ENCODE data around the gene TBCCD1.
A peak's percentile ranks its signal among the peaks of the same experiment; 100 is the strongest.

The TBCCD1 gene

DNA sequence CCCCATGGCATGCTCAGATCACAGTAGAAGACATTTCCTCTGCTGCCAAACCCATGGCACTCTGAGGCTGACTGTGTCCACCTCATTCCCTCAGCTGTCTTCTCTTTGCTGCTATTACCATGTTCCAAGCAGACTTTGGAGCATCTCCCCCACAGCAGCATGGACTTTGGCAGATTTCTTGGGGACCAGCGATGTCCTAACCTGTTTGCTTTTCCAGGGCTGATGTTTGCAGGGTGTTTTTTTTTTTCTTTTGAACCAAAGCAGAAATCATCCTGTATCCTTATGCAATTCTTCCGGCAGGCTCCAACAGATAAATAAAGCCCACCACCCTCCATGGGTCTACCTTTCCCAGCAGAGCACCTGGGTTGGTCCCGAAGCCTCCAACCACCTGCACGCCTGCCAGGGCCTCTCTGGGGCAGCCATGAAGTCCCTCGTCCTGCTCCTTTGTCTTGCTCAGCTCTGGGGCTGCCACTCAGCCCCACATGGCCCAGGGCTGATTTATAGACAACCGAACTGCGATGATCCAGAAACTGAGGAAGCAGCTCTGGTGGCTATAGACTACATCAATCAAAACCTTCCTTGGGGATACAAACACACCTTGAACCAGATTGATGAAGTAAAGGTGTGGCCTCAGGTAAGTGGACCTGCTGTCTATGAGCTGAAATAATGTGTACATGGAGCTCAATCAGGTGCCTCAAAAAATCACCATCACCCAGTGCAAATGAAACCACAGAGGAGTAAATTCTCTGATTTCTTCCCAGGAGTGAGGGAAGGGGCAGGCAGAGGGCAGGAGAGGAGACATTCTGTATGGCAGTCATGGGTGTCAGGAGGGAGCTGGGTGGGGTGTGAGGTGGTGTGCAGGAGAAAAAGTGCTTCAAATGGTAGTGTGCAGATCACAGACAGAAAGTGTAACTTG is 45.8 kb upstream of the TBCCD1 start, which contains the start of gene AHSG:
Gene AHSG, plus strand, starts transcription at position 340 of the 916 bp plus-strand sequence. Its CDS starts 82 bp downstream, at position 422.
- in situ Hi-C loops (cut with MboI; ENCODE audit: low pct_unique_long_range_greater_than_20kb, low sequenced_read_pairs, unreplicated experiment), result loop anchor here (10.0 kb wide), 1 partner anchor 202 kb away; no protein-coding TSS in a partner anchor
- no peak for DNase-seq (ENCODE audit: low spot score)
- TF ChIP-seq, protein P1, sequence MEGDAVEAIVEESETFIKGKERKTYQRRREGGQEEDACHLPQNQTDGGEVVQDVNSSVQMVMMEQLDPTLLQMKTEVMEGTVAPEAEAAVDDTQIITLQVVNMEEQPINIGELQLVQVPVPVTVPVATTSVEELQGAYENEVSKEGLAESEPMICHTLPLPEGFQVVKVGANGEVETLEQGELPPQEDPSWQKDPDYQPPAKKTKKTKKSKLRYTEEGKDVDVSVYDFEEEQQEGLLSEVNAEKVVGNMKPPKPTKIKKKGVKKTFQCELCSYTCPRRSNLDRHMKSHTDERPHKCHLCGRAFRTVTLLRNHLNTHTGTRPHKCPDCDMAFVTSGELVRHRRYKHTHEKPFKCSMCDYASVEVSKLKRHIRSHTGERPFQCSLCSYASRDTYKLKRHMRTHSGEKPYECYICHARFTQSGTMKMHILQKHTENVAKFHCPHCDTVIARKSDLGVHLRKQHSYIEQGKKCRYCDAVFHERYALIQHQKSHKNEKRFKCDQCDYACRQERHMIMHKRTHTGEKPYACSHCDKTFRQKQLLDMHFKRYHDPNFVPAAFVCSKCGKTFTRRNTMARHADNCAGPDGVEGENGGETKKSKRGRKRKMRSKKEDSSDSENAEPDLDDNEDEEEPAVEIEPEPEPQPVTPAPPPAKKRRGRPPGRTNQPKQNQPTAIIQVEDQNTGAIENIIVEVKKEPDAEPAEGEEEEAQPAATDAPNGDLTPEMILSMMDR (IDR thresholded peaks at IDR 0.05; ENCODE audit: extremely low read depth, insufficient read depth, missing control alignments), result no peak

DNA sequence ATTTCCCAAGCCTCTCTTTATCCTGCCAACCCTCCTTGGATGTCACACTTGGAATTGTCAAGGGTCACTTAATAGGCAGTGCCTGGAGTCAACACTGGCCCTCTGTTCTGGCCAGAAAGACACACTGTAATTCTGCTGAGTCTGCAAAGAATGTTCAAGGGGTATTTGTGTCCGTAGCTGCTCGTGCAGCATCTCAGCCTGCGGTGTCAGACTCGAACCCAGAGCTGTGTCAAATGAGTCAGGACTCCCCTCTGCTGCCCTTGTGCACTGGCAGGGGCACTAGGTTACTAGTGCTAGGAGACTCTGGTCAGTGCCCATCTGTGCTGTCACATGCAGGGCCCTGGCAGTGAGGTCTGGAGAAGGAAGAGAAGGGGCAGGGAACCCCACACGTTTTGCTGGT is 44.9 kb upstream of the TBCCD1 start:
- no peak for DNase-seq (ENCODE audit: low spot score)
- in situ Hi-C loops (cut with MboI; ENCODE audit: low pct_unique_long_range_greater_than_20kb, low sequenced_read_pairs, unreplicated experiment), result loop anchor here (10.0 kb wide), 1 partner anchor 203 kb away; no protein-coding TSS in a partner anchor
- TF ChIP-seq, protein P1 (IDR thresholded peaks at IDR 0.05; ENCODE audit: extremely low read depth, insufficient read depth, missing control alignments), result no peak

DNA sequence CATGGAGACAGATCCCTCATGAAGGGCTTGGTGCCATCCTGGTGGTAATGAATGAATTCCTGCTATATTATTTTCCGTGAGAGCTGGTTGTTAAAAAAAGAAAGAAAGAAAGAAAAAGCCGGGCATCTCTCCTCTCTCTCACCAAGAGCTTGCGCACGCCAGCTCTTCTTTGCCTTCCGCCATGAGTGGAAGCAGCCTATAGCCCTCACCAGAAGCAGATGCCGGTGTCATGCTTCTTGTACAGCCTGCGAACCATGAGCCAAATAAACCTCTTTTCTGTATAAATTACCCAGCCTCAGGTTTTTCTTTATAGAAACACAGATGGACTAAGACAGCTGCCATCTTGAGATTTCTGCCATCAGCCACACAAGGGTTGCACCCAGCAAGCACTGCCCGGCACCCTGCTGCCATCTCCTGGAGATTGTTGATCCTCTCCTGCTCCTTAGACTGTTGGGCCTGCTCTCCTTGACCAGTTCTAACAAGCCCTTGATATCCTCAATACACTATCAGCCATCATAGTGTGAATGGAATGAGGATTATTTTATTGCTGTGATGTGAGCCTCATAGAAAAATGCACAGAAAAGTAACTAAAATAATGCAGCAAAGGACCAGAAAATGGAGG is 42.2 kb upstream of the TBCCD1 start:
- in situ Hi-C loops (cut with MboI; ENCODE audit: low pct_unique_long_range_greater_than_20kb, low sequenced_read_pairs, unreplicated experiment), result no loop called here
- TF ChIP-seq, protein P1 (IDR thresholded peaks at IDR 0.05; ENCODE audit: extremely low read depth, insufficient read depth, missing control alignments), result peak; percentile 41
- DNase-seq (ENCODE audit: low spot score), result peak; percentile 29

DNA sequence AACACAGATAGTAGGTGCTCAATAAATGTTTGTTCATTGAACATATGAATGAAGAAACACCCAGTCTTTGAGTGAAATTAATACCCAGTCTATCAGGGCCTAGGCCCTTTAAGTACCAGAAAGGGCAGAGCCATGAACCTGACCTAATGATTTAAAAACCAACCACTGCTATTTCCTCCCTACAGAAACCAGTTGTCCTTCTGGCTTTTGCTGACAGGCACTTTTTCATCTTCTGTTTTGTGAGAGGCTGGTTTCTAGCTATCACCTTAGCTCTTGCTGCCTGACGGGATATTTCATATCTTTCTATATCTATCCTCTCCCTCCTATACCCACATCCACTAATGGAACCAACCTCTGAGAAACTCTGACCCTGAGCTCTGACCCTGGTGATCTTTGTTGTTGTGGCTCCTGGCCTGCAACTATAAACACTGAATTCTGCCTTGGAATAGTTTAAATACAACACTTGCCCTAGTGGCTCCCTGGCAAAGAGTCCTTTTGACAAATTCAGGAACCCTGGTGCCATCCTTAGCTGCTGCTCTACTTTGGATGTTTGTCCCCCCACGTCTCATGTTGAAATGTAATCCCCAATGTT is 41.6 kb upstream of the TBCCD1 start:
- TF ChIP-seq, protein P1 (IDR thresholded peaks at IDR 0.05; ENCODE audit: extremely low read depth, insufficient read depth, missing control alignments), result no peak
- in situ Hi-C loops (cut with MboI; ENCODE audit: low pct_unique_long_range_greater_than_20kb, low sequenced_read_pairs, unreplicated experiment), result no loop called here
- DNase-seq (ENCODE audit: low spot score), result no peak

DNA sequence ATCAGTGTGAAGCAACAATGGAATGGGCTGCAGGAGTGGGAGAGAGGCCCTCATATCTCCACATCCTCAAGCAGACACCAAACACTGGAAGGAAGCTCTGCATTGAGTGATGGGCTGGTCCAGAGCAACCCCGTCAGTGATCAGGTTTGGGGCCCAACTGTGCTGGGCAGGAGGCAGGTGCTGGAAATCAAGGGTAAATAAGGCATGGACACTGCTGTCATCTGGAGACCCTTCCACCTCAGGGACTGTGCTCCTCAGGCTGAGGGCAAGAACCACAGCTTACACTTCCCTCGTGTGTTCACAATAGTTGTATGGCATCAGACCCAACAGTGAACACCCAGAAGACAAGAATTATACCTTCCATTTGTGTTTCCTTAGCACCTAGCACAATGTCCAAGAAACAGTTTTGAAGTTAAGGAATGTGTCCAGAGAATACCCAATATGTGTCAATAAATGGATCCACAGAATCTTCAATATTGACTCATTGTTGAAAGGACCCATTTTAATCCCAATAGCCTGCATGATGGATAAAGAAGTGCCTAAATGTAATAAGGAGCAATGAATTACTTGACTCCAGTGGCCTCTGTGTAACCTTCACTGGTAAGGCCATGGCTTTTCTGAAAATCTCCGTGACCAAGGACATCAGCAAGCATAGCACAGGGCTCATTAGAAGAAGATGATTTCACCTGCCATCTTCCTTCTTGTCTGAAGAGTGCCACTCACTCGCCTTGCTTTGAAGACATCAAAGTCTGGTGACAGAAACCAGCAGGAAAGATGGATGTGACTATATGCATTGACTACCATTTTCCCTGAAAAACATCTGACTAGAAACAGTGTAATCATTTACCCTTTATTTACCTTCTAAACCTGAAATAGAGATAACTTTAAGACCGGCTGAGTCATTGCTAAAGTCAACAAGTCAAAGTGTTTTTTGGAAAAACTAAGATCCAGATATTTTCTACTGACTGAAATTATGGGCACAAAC is 38.7 kb upstream of the TBCCD1 start:
- DNase-seq (ENCODE audit: low spot score), result no peak
- TF ChIP-seq, protein P1 (IDR thresholded peaks at IDR 0.05; ENCODE audit: extremely low read depth, insufficient read depth, missing control alignments), result no peak
- in situ Hi-C loops (cut with MboI; ENCODE audit: low pct_unique_long_range_greater_than_20kb, low sequenced_read_pairs, unreplicated experiment), result no loop called here
